ENCODE data around the gene DNAJC22.
A peak's percentile ranks its signal among the peaks of the same experiment; 100 is the strongest.

The DNAJC22 gene

GRCh38 chr12:49345051-49345824 is 1.4 kb upstream of the DNAJC22 start:
- no peak for DNase-seq (ENCODE audit: low read depth)

DNA sequence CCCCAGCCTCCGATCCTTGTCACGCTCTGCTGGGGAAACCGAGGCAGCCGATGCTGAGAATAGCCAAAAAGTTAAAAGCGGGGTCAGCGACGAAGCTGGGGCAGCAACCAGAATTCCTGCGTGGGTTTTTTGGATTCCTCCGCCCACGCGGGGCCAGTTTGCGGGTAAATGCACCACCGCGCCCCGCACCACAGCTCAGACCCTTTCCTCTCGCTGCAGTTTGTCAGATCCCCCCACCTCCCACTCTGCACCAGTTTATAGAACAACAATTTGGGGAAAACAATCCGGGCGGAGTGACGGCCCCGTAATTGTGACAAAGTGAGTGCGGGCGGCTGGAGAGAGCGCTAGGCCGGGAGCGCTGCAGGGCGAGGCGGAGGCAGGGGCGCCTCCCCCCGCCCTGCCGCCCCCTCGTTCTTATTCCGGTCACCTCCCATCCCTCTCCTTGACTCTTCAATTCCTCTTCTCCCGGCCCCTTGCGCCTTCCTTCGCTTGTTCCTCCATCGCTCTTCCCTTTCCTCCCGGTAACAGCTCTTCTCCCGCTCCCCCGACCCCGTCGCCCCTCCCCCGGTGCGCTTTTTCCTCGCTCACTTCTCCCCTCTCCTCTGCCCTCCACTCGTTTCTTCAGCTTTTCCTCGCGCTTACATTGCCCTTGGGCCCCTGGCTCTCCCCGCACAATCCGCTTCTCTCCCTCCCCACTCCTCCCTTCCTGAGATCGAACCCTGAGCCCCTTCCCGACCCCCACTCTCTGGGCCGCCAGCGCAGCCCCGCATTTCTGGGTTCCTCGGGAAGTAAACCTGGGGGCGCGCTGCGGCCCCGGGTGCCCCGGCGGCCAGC is 646 bp upstream of the DNAJC22 start:
- no peak for DNase-seq (ENCODE audit: low read depth)

DNA sequence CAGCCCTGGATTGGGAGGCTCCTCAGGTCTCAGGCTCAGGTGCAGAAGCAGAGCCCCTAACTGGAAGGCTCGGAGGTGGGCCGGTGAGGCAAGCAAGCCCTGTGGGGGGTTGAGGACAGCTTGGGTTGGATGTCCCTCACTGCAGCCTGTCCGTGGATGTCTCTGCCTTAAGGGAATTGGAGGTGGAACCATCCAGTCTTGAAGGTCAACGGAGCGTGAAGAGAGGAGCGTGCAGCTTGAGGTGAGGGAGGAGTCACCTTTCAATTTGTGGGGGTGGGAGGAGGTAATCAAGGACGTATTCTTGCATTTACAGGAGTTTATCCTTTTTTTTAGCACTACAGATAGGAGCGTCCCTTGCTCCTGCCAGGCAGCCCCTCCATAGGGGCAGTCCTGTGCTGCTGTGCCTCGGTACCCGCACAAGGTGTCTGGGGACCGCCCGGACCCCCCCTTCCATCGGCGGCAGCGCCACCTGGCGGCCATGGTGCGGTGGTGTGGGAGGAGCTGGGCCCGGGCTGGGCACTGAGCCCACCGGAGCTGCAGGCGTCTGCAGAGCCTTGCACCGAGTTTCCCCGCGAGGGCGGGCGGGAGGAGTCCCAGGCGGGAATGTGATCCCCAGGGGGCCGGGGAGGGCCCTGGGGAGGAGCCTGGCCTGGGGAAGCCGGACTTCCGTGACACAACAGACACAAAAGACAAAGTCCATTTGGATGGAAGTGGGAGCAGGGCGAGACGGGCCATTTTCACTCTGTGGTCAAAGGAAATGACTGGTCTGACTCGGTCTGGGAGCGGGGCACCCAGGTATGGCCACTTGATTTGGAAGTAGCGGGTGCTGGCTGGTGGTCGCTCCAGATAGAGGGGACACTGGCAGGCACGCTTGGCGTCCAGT is 864 bp downstream of the DNAJC22 start:
- DNase-seq (ENCODE audit: low read depth): no peak

GRCh38 chr12:49348781-49349180 is 2.1 kb downstream of the DNAJC22 start:
- no peak for DNase-seq (ENCODE audit: low read depth)

DNA sequence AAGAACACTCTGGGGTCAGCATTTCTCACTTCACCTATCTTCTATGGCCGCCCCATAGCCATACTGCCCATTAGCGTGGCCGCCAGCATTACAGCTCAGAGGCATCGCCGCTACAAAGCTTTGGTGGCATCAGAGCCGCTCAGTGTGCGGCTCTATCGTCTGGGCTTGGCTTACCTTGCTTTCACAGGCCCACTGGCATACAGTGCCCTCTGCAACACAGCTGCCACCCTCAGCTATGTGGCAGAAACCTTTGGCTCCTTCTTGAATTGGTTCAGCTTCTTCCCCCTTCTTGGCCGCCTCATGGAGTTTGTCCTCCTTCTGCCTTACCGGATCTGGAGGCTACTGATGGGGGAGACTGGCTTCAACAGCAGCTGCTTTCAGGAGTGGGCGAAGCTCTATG is 2.6 kb downstream of the DNAJC22 start:
- no peak for DNase-seq (ENCODE audit: low read depth)

DNA sequence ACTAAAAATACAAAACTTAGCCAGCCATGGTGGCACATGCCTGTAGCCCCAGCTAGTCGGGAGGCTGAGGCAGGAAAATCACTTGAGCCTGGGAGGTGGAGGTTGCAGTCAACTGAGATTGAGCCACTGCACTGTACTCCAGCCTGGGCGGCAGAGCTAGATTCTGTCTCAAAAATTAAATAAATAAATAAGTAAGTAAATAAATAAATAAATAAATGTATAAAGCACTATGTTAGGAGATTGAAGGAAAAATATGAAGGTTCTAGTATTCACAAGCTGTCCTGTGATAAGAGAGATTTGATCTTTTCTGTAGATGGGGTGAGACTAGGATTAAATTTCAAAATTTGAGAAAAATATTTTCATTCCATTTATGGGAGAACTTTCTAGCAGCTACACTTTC is 5.7 kb downstream of the DNAJC22 start:
- DNase-seq (ENCODE audit: low read depth): no peak

DNA sequence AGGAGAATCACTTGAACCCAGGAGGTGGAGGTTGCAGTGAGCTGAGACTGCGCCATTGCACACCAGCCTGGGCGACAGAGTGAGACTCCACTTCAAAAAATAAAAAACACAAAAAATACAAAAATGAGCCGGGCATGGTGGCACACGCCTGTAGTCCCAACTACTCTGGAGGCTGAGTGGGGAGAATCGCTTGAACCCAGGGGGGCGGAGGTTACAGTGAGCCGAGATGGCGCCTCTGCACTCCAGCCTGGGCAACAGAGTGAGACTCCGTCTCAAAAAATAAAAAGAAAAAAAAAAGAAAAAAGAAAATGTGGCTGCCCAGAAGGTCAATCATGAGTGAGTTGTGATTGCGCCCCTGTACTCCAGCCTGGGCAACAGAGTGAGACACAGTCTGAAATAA is 9.2 kb downstream of the DNAJC22 start:
- DNase-seq (ENCODE audit: low read depth): no peak

DNA sequence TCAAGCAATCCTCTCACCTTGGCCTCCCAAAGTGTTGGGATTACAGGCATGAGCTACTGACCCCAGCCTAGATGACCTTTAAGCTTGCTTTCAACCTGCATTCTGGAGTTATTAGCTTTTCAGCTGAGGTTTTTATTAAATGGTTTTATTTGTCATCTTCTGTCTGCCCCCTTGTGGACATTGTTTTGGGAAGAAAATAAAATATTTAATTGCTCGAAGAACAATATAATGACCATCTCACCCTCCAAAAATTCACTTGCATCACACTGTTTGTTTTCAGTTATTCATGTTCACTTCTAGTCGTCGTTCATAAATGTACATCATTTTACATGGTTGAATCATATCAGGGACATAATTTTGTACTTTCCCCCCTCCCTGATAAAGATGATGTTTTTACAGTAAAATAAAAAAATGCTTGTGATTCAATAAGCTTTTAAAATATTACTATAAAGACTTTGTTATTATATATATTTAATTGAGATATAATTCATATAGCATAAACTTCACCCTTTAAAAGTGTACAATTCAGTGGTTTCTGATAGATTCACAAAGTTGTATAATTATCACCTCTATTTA is 10.5 kb downstream of the DNAJC22 start:
- DNase-seq (ENCODE audit: low read depth): no peak

DNA sequence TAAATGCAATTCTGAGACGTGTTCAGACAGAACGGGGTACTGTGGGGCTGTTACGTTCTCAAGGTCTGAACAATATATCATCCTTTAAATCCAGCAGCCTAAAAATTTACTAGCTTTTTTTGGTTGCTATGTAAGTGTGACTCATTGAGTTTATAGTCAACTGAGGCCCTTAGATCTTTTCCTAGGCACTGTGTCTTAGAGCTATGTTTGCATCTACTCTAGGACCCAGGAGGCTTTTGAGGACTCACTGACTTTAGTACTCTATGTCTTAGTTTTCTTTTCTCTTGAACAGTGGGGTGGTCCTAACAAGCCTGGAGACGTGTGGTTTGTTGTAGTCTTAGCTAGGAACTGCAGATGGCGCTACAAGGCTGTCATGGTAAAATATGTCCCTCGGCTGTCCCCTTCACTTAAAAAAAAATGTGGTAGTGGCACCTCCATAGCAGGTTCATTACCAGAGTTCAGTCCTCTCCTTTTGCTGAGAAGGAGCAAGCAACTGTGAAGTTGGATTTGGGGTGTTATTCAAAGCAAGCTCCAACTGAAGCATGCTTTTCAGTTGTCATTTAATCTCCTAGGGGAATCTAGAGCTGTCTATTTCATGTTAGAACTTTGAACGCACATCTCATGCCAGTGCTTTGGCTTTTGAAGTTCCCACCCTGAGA is 11.9 kb downstream of the DNAJC22 start:
- no peak for DNase-seq (ENCODE audit: low read depth)

DNA sequence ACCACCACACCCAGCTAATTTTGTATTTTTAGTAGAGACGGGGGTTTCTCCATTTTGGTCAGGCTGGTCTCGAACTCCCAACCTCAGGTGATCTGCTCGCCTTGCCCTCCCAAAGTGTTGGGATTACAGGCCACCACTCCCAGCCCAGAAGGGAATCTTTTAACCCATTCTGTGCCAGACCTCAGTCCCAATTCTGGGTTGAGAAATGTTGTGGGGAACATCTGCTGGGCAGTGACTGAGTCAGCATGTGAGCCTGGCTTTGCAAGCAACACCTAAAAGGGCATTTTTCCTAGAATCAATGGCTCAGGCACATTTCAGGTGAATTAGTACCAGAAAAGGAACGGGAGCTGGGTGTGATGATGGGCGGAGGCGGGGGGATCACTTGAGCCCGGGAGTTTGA is 13.0 kb downstream of the DNAJC22 start:
- DNase-seq (ENCODE audit: low read depth): no peak

GRCh38 chr12:49362077-49362476 is 15.4 kb downstream of the DNAJC22 start:
- no peak for DNase-seq (ENCODE audit: low read depth)

DNA sequence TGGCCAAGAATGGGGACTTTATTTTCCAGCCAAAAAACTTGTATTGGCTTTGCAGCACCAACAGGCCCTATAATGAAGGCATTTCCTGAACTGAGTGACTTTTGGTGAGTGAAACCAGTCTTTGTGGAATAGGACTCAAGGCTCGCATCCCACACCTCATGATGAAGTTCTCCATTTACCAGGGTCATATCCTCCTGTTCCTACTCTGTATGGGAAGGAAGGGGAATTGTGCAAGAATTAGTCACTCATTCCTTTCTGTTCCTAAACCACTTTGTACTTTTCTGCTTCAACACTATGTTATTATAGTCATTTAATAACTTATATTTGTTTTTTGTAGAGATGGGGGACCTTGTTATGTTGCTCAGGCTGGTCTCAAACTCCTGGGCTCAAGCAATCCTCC is 18.3 kb downstream of the DNAJC22 start:
- DNase-seq (ENCODE audit: low read depth): peak; percentile 75

- DNase-seq (ENCODE audit: low read depth): no peak
These were observed 18.9 kb downstream of the DNAJC22 start for GRCh38 chr12:49365542-49365941.

GRCh38 chr12:49366096-49366651 is 19.5 kb downstream of the DNAJC22 start:
- no peak for DNase-seq (ENCODE audit: low read depth)

DNA sequence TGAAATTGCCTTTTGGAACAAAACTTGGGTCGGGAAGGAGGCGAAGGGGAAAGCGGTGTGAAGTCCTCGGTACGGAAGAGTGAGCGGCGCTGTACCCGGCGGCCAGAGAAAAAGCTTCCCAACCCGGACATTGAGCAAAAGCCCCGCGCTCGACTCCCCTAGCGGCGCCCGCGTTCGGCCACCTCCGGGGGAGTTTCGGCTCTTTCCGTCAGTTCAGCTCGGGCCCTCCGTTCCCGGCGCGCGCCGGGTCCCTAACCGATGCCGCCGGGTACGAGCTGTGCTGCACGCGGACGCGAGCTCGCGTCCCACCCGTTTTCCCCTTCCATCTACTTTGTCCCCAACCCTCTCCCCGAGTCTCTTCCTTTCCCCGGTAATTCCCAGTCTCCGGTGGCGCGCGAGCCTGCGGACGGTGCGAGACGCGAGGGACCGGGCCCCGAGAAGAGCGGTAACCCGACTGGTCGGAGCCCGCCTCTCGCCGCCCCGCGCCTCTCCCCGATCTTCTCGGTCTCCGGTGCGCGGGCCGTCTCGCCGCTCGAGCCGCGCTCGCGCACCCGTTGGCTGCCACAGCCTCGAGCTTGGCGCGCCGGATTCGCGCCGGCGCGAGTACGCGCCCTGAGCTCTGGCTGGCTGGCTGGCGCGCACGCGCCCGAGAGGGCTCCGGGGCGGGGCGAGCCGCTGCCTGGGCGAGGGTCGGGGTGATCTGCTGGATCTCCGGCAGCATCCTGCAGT is 20.1 kb downstream of the DNAJC22 start:
- DNase-seq (ENCODE audit: low read depth): peak; percentile 81

DNA sequence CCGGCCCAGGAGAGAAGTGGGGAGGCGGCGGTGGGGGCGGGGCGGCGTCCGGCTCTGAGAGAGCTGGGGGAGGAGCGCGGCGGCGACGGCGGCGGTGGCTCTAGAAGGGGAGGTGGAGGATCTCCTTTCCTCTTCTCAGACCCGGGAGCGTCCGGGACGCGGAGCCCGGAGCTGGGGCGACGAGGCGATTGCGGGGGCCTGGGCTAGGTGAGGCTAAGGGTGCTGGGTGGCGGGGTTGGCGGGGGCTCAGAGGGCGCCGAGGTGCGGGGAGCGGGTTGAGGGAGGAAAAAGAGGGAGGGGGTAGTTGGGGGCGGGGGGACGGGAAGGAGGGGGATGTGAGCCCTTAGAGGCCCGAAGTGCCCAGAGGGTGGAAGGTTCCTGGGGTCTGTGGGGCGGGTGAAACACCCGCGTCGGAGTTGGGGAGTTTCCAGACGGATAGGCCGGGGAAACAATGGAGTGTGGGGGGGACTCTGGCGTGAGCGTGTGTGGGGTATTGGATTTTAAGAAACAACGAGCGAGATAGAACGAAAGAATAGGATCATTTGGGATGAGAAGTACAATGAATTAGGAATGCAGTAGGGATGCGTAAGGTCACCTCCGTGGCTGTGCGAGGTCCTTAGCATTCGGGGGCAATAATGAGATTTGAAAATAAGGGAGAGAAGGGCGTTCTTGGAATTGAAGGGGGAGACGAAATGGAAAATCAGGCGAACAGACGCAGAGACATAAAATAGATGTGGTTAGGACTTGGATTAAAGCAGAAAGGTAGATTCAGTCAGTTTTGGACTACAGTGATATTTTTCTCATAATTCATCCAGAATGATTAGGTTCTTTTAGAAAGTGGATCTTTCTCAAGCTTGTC is 20.9 kb downstream of the DNAJC22 start, which contains the start of gene SPATS2:
Gene SPATS2 (plus strand): TSS at position 82 of the 859 bp plus-strand sequence. CDS start 93,551 bp downstream, outside the sequence.
- no peak for DNase-seq (ENCODE audit: low read depth)

GRCh38 chr12:49368240-49368600 is 21.5 kb downstream of the DNAJC22 start:
- DNase-seq (ENCODE audit: low read depth): no peak

DNA sequence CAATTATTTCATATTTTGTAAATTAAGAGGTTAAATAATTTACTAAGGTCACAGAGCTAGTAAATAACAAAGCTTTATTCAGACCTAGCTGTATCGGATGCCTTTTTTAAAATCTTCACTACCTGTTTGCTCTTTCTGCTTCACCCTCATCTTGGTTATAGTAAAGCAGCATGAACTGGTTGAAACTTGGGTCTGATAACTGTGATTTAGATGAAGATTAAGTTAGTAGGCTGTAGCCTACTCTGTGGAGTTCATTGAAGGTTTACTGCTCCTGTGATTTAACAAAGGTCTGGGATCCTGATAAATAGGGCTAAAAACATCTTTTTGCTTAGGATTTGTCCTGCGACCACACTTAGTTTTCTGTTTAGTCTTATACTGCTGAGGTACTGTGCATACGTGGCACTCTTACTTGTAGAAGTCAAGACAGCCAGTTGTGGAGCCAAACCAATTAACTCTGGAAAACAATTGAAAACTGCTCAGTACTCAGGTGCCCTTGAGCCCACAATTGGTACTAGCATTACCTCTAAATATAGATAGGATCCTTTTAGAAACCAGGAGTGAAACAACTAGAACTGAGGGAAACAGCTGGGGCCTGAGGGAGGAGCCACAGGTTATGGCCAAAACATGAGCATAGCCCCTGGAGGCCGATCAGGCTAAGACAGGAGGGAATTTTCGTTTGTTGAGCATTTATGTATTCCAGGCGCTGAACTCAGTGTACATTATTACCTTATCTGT is 22.9 kb downstream of the DNAJC22 start:
- no peak for DNase-seq (ENCODE audit: low read depth)

- no peak for DNase-seq (ENCODE audit: low read depth)
These were observed 23.9 kb downstream of the DNAJC22 start for GRCh38 chr12:49370539-49370938.
